Measurements from ENCODE around the gene DAZL. TPM values are rescaled to one million over a fixed set of nuclear protein-coding genes. Genes with fewer than 3 reads are reported as not detected.

Gene DAZL
- total RNA-seq, 4 donors from 2014 or later, result not detected

GRCh38 chr3:16536996-16537395, 68.2 kb downstream of the DAZL start:
- 69 to 73% methylated on average over 3 of the region's 3 CpGs for WGBS, 2 donors
- Histone ChIP-seq H3K4me1 (peaks cover 0 to 5% (median 0%) of the 10 kb centered on the region in 4 donors), H3K9me3 (no peaks in the 10 kb centered on the region)

More at GRCh38 chr3:16536996-16537395, 68.2 kb downstream of the DAZL start:
- Histone ChIP-seq H3K27ac (no peak overlapping the region), H3K4me3 (no peak overlapping the region), H3K36me3 (no peaks in the 10 kb centered on the region), H3K27me3 (no peaks in the 10 kb centered on the region)
- no peak for DNase-seq (ENCODE audit: low spot score in 2 of 2)
- TF ChIP-seq CTCF (IDR thresholded peaks at IDR 0.05) (no peak), EP300 (IDR thresholded peaks at IDR 0.05) (no peak), POLR2A (IDR thresholded peaks at IDR 0.05) (no peak)

Other genes with a start within 250 kb of the DAZL start
- 100 to 1,000 TPM; 113 to 137 (median 122) TPM for gene RFTN1, start 91.7 kb downstream of the DAZL start, total RNA-seq